Jurkat, Clone E6-1 (cell line): ENCODE results near the gene COX19.
A peak's percentile ranks its signal among the peaks of the same experiment; 100 is the strongest.
"Not testable (repeated sequence)": the region's sequence is repeated elsewhere in the genome, so short reads cannot be mapped to it uniquely, and the experiment has no call there.

ENCODE experiments used
- DNase-seq: peaks from one replicate; pipeline ENCODE4 v3.0.0-alpha.2; 2011; ENCODE audit warnings: low read depth, low spot score
- H3K4me3 ChIP-seq: 2 replicates; pipeline ENCODE4 v1.5.1; 2011; ENCODE audit warnings: mild to moderate bottlenecking, low read length, control low read depth, moderate library complexity

COX19 gene

DNA sequence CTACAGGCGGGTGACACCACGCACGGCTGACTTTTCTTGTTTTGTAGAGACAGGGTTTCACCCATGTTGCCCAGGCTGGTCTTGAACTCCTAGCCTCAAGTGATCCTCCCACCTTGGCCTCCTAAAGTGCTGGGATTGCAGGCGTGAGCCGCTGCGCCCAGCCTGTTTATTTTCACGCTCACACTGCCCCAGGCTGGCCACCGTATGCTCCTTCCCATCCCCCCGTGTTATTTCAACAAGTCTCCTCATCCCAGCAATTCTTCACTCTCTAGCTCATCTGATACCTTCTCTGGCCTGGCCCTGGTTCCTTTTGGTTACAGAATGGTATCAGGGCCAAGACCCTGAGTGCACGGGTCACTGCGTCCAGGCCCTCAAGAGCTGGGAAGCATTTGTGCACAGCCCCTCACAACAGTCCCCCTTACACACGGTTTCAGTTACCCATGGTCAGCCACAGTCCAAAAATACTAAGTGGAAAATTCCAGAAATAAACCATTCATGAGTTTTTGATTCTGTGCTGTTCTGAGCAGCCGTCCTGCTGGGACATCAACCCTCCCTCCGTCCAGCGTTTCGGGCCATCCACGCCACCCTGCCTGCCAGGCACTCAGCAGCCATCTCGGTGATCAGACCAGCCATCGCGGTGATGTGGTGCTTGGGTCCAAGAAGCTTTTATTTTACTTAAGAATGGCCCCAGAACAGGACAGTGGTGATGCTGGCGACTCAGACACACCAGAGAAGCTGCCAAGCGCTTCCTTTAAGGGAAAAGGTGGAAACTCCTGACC, 8.9 kb downstream of the COX19 start:
- no peak overlapping the region for H3K4me3 ChIP-seq
- no peak for DNase-seq

DNA sequence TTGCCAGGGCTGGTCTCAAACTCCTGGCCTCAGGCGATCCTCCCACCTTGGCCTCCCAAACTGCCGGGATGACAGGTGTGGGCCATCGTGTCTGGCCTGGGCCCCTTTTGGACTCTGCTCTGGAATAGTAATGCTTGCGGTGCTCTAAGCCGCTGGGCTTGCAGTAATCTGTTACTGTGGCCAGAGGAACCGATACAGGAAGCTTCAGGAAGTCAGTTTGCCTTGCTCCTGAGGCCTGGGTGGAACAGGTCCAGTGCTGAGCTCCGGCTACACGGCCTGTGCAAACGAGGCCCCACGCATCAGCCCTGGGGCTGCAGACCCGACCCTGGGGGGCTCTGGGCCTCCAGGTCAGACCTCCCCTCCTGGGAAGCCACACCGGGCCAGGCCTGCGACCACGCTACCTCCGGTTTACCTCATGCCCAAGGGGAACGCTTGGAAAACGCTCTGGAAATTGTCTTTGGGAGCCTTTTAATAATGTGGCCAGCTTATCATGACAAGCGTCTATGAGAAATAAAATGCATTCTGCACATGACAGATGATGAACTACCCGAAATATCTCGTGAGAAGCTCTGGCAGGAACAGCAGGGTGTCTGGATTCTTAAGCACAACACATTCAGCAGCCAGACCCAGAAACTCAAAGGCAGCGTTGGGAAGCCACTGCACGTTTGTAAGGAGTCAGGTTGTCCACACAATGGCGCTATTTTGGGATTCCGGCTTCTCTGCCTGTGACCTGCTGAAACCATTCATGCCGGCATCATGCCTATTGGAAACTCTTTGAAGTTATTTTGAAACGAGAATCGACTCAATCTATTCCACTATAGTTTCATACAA, 10.7 kb downstream of the COX19 start:
- no peak overlapping the region for H3K4me3 ChIP-seq
- no peak for DNase-seq

DNA sequence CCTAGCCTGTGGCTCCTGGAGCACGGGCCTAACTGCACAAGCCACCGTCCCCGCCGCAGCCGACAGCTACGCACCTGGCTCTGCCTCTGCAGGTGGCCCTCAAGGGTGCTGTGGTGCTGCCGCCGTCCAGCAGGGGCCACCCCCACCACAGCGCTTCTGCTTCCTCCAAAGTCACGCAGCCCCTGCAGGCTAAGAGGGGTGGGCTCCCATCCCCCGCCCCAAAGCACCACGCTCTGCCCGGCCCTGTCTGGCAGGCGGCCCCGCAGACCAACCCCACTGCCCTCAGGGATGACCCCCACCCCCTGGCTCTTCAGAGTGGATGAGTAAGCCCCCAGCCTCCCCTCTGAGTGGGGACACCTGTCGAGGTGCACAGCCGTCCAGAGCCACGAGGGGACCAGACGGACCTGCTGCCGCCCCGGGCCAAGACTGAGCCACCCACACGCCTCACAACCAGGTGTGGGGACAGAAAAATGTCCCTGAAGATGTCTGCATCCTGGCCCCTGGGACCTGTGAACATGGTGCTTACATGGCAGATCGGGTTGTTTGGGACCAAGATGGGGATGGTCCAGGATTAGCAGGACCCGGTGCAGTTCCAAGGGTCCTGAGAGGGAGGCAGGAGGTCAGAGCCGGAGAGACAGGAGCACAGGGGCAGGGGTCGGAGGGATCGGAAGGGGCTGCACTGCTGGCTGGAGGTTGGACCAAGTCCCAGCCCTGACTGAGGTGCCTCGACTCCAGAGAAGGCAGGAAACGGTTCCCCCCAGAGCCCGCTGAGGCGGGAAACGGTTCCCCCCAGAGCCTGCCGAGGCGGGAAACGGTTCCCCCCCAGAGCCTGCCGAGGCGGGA, 11.9 kb downstream of the COX19 start:
- peak overlapping the region; percentile 37 for H3K4me3 ChIP-seq
- peak; percentile 72 for DNase-seq

DNA sequence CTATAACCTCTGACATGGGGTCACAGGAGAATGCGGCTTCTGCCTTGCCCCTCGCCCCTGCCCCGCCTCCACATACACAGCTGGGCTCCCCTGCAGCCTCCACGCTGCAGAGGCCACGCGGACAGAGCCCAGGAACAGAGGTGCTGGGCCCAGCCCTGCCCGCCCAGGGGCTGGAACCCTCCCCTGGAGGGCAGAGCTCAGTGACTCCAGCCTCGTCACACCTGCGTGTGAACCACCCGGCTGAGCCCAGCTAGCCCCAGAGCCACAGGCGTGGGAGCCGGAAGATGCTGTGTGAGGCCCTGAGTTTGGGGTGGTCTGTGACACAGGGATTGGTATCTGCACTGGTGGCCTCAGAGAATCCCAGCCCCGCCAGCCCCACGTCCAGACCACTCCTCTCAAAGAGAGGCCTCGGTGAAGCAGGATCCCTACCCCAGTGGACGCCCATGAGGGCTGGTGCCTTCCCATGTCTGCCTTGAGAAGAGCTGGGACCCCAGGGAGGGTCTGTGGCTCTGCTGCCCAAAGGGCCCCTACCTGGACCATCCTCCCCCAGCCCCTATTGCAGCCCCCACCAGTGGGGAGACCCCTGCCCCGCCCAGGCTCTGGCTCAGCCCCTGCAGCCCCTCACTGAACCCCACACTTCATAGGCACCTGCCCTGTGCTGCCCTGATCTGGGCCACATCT, 12.8 kb downstream of the COX19 start:
- H3K4me3 ChIP-seq = no peak overlapping the region
- DNase-seq = no peak

DNA sequence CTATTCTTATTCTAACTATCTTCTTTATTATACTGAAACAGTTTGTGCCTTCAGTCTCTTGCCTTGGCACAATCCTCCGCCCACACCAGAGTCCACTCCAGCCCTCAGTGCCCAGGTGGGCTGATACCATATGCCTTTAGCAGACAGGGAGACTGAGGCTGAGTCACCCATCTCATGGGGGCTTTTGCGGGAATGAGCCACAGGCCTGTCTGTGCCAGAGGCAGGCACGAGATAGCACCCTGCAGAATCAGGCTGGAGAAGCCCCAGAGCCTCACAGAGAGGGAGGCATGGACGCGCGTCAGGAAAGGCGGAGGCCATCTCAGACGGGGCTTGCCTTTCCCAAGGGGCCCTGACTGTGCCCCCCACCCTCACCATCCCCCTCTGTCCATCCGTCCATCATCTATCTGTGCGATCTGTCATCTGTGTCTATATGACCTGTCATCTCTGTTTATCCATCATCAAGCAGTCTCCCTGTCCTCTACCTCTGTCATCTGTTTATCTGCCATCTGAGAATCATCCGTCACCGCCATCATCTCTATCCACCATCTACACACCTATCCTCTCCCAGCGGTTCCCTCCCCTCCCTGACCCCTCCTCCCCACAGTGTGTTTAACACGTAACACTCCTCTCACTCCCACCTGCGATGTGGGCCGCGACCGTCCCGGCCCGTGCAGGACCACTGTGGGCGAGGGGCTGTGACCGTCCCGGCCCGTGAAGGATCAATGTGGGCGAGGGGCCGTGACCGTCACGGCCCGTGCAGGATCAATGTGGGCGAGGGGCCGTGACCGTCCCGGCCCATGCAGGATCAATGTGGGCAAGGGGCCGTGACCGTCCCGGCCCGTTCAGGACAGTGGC, 13.6 kb downstream of the COX19 start:
- H3K4me3 ChIP-seq = no peak overlapping the region
- no peak for DNase-seq

DNA sequence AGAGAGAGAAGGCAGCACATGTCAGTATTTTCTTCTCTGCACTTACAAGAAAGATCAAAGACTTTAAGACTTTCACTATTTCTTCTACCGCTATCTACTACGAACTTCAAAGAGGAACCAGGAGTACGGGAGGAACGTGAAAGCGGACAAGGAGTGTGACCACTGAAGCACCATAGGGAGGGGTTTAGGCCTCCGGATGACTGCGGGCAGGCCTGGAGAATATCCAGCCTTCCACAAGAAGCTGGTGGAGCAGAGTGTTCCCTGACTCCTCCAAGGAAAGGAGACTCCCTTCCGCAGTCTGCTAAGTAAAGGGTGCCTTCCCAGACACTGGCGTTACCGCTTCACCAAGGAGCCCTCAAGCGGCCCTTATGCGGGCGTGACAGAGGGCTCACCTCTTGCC, 14.4 kb downstream of the COX19 start:
- H3K4me3 ChIP-seq, DNase-seq: not testable (repeated sequence)

DNA sequence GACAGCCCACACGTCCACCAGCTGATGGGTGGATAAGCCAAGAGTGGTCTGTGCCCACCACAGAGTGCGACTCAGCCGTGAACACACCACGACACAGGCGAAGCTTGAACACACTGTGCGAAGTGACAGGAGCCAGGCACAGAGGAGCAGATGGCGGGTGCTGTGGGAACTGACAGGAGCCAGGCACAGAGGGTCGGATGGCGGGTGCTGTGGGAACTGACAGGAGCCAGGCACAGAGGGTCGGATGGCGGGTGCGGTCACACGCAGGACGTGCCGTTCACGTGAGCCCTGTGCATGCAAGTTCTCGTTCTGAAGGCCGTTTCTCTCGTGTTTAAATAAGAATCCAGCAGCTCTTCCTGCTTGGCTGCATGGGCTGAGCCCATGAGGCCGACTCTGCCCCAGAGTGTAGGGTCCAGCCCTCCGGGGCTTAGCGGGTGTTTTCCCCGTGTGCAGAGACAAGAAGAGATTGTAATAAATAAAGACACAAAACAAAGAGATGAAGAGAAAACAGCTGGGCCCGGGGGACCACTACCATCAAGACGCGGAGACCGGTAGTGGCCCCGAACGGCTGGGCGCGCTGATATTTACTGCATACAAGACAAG, 15.0 kb downstream of the COX19 start:
- DNase-seq = no peak
- H3K4me3 ChIP-seq = no peak overlapping the region

DNA sequence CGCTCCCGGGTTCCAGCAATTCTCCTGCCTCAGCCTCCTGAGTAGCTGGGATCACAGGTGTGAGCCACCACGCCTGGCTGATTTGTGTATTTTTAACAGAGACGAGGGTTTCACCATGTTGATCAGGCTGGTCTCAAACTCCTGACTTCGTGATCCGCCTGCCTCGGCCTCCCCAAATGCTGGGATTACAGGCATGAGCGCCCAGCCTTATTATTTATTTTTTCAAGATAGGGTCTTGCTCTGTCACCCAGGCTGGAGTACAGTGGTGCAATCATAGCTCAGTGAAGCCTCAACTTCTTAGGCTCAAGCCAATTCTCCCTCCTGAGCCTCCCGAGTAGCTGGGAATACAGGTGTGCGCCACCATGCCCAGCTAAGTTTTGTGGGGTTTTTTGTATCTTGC, 15.6 kb downstream of the COX19 start:
- not testable (repeated sequence) for DNase-seq, H3K4me3 ChIP-seq

DNA sequence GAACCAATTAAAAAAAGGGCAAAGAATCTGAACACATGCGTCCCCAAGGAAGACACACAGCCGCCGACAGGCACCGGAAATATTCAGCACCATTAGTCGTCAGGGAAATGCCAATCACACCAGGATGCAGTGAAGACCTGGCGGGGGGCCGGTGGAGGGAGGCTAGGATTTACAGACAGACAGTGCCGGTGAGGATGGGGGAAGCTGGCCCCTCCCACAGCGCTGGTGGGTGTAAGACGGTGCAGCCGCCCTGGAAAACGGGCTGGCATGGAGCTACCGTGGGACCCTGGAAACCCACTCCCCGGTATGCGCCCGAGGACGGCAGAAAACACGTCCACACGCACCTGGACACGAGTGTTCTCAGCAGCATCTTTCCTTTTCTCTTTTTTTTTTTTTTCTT, 16.1 kb downstream of the COX19 start:
- no peak for DNase-seq

DNA sequence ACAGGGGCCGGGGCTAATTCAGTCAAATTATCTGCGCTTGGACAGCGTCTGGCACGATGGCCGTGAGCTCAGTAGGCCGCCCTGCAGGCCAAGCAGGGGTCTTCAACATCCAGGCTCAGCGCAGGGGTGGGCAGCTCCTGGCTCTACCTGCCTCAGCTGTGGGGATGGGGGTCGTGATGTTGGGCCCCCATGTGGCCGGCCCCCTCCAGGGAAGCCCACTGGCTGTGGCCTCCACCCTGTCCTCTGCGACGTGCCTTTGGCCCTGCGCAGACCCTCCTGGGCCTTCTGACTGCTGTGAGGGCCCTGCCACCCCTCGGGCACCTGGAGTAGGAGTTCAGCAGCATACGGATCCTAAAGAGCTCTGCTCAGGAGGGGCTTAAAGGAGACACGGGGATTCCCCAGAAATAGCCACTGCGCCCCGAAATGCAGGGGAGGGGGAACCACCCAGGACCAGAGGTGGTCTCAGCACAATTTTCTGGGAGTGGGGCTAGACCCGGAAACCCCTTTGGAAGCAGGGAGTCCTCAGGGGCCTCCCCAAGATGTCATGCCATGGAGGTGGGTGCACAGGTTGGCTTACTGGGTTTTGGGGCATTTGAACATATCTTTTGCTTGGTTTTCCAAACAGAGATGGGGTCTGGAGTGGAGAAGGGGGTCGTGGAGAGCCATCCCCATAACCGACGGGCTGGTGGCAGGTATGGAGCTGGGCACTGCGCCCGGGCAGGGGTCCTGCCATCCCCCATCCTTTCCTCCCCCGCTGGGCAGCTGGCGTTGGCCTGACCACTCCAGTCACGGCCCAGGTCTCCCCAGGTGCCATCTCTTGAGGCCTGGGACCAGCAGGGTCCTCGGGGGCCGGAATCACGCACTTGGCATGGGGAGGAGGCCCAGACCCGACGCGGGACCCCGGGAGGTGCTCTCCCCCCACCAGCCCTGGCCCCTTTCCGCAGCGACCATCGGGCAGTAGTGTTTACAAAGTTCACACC, 16.8 kb downstream of the COX19 start:
- no peak for DNase-seq
- no peak overlapping the region for H3K4me3 ChIP-seq

More for the DNA sequence above, 16.1 kb downstream of the COX19 start:
- no peak overlapping the region for H3K4me3 ChIP-seq

DNA sequence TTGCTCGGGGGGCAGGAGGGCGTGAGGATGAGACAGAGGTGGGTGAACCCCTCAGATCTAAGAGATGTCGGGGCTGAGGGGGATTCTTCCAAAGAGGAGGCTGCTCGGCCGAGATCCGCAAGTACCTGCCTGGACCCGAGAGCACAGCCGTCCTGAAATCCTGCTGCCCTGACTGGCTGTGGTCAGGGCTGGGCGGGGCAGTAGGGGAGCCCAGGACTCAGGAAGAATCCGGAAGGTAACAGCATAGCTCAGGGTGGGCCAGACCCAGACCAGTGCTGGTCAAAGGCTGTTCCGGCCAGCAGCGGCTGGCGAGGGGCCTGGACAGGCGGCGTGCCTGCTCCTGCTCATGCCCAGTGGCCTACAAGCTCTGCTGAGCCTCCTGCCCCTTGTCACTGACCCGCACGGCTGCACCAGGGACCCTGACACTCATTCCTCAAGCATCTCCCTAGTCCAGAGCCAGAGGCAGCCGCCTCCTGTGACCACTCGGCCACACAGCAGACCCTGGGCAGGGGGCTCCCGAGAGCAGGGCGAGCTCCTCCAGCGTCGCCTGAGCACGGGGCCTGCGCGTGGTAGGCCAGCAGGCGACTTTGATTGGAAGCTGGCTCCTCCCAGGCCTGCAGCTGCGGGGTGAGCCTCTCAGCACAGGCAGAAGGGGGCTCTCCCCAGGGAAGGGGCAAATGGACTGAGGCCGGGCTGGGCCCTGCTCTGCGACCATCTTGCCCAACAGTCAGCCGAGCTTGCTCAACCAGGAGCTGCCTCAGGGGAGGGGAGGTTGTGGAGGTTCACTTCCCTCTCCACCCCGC, 17.7 kb downstream of the COX19 start:
- DNase-seq = no peak
- no peak overlapping the region for H3K4me3 ChIP-seq

DNA sequence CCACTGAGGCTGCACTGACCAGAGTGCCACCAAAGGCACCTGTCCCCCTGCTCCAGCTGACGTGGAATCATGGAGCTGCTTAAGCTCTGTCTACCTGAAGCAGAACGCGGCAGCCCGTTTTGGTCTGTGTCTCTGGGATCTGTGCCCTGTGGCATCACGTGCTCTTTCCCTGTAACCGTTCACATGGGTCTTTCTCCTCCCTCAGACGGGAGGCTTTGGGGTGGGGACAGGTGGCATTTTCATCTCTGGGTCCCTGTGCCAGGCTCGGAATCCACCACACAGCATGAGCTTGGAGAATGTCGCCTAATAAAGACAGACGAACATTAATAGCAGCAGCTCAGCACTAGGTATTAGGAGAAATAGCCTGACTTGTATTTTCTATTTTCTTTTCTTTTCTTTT, 19.3 kb downstream of the COX19 start:
- H3K4me3 ChIP-seq = no peak overlapping the region
- no peak for DNase-seq

DNA sequence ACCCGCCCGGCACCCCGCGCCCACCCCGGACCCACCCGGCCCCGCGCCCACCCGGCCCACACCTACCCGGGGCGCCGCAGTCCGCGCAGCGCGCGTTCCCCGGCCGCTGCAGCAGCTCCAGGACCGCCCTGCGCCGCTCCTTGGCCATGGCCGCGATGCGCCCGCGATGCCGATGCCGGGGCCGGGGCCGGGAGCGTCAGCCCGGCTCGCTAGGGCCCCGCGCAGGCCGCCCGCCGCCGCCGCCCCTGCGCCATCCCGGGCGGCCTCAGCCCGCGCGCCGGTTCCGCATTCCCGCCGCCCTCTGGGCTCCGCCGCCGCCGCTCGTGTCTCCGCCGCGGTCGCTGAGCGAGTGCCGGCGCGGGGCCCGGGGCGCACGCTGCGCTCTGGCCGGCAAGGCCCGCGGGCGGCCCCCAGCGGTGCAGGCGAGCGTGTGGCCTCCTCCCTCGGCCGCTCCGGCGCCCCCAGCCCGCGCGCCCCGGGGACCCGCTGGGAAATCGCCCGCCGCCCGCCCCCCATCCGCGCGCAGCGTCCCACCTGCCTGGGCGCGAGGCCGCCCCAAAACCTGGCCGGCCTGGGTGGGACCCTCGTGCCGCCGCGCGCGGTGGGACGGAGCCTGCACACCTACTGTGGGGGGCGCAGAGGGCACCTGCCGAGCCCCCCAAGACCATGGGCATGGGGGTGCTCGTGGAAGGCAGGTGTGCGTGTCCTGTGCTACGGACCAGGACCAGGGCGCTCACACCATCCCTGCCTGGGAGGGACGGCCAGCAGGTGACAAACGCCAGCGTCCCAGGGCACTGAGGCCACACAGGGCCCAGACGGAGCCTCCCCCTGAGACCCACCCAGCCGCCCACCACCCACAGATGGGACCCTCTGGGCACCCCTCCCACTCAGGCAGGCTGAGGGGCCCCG, 20.8 kb downstream of the COX19 start, which contains the start of gene ADAP1:
ADAP1 (minus strand) TSS at position 351 of the 909 bp plus-strand sequence; CDS start at position 148, 203 bp downstream.
- no peak within 1 kb of the TSS for H3K4me3 ChIP-seq
- no peak for DNase-seq

DNA sequence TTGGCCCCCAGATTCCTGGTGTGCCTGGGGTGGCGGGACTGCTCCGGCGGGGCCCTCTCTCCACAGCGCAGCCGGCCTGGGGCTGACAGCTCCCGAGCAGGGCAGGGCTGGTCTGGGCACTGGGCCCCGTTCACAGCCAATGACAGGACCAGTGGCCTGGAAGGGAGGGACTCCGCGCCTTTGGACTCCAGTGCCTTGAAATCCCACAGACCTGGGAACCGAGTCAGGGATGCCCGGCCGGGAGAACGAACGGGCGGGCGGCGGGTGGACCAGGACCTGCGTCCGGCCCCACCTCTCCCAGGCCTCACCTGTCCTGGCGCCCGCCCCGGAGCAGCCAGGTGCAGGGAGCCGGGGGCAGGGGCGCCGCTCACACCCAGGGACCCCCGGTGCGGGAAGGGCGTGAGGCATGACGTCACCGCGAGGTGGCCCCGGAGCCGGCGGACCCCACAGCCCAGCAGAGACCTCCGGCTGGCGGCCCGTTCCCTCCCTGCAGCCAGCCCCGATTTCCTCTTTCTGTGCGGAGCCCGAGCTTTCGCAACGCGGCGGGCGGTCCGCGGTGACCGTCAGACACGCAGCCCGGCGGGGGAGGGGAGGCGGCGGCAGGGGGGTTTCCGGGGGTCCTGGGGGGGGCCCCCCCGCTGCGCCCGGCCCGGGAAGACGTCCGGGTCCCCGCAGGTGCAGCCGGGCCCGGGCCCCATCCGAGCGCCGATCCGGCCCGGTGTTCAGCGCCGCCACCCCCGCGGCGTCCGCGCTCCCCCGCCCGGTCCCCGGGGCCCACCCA, 21.6 kb downstream of the COX19 start:
- no peak overlapping the region for H3K4me3 ChIP-seq
- no peak for DNase-seq
